ENCODE data around the gene RASGRF1.

DNA sequence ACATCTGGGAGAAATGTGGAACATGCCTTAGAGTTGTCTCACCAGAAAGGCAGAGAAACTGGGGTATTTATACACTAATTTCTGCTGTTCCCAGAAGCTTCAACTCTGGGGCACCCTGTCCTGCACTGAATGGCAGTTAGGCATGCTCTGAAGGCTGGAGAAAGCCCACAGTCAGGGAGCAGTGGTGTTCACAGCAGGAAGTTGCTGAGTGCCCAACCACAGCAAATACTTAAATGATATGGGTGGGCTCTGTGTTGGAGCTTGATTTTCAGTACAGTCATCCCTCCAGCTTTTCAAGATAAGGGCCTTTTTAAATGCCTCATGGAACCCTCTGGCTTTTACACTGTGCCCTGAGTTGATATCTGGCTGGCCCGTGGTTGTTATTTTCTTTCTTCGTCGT is 38.7 kb upstream of the RASGRF1 start:
- no peak for TF ChIP-seq EZH2 (IDR thresholded peaks at IDR 0.05; ENCODE audit: low read length)
- TF ChIP-seq, protein P1, sequence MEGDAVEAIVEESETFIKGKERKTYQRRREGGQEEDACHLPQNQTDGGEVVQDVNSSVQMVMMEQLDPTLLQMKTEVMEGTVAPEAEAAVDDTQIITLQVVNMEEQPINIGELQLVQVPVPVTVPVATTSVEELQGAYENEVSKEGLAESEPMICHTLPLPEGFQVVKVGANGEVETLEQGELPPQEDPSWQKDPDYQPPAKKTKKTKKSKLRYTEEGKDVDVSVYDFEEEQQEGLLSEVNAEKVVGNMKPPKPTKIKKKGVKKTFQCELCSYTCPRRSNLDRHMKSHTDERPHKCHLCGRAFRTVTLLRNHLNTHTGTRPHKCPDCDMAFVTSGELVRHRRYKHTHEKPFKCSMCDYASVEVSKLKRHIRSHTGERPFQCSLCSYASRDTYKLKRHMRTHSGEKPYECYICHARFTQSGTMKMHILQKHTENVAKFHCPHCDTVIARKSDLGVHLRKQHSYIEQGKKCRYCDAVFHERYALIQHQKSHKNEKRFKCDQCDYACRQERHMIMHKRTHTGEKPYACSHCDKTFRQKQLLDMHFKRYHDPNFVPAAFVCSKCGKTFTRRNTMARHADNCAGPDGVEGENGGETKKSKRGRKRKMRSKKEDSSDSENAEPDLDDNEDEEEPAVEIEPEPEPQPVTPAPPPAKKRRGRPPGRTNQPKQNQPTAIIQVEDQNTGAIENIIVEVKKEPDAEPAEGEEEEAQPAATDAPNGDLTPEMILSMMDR (optimal IDR thresholded peaks at IDR 0.05 in 1 of 3, IDR thresholded peaks at IDR 0.05 in 1 of 3, conservative IDR thresholded peaks at IDR 0.05 in 1 of 3; ENCODE audit: extremely low read depth in 1 of 3, insufficient read depth in 2 of 3, low read length in 3 of 3) = no peak
